GM10266 (cell line): ENCODE measurements around the gene DGKD.
A peak's percentile ranks its signal among the peaks of the same experiment; 100 is the strongest.

Experiments used
- DNase-seq: peaks from one replicate; pipeline ENCODE4 v3.0.0; 2012; ENCODE audit errors: extremely low spot score
- TF ChIP-seq, protein P1 (sequence below): IDR thresholded peaks from 2 replicates; pipeline ENCODE4 v1.5.1; 2012; ENCODE audit warnings: mild to moderate bottlenecking, low read depth; ENCODE audit not compliant: control insufficient read depth, insufficient read depth; ENCODE audit errors: missing control alignments

The DGKD gene

DNA sequence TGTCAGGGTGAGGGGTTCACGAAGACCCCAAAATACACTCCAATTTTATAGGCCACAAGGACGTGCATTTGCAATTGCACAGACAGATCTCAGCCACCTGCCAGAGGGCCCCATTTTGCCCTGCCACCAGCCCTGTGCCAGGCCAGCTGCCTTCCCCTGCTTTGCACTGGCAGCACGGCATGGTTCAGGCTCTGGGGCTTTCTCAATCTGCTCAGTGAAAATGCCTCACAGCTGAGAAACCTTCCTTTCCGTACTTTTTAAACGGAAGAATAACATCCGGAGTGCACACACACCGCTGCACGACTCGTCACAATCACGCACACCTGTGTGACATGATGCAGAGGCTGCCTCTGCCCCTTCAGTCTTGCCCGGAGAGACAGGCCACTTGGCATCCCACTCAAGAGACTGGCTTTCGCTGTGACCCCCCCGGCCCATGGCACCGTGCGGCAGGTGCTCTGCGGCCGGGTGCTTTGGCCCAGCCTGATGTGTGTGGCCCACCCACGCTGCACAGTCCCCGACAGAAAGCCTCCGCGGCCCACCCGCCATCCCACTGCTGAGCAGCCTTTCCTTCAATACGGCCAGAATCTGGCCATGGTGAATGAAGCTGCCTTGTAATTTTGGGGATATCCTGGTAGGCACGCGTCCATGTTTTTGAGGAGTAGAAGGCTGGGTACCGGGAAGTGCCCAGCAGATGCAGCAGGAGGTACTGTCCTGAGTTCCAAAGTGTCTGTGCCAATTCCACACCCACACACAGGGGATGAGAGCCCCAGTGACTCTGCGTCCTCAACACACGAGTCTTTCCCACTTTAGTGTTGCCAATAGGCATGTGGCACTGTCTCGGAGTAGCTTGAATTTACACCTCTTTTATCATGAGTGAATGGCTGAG is 123.5 kb downstream of the DGKD start:
- no peak for DNase-seq
- TF ChIP-seq, protein P1, sequence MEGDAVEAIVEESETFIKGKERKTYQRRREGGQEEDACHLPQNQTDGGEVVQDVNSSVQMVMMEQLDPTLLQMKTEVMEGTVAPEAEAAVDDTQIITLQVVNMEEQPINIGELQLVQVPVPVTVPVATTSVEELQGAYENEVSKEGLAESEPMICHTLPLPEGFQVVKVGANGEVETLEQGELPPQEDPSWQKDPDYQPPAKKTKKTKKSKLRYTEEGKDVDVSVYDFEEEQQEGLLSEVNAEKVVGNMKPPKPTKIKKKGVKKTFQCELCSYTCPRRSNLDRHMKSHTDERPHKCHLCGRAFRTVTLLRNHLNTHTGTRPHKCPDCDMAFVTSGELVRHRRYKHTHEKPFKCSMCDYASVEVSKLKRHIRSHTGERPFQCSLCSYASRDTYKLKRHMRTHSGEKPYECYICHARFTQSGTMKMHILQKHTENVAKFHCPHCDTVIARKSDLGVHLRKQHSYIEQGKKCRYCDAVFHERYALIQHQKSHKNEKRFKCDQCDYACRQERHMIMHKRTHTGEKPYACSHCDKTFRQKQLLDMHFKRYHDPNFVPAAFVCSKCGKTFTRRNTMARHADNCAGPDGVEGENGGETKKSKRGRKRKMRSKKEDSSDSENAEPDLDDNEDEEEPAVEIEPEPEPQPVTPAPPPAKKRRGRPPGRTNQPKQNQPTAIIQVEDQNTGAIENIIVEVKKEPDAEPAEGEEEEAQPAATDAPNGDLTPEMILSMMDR = no peak

DNA sequence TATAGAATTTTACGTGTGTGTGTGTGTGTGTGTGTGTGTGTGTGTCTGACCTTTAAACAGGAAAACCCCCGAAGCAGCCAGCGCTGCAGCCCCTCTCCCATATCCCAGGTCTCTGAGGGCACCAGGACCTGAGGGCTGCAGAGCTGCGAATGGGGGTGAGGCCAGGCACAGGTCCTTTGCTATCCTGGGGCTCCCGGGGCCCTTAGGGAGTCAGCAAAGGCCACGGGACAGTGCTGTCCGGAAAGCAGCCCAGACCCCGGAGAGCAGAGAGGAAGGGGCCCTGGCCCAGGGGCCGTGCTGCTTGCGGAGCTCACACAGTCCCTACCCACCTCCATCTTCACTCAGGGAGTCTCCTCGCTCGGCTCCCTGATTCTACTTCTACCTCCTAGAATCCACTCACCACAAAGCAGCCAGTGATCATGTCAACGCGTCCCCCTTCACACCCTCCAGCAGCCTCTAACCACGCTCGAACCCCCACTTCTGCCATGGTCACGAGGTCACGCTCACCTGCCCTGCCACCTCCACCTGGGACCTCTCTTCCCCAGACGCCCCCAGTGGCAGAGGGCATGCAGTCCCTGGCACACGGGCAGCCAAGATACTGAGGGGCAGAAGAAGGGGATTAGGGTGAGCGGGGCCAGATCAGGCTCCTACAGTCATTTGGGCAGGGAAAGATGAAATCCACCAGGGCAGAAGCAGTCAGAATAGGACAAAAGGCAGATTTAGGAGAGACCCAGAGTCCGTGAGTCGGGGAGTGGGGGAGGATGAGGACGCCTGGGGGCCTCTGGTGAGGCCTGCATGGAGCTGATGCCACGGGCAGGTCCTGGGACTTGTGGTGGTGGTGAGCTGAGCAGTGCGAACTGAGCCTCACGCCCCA is 125.6 kb downstream of the DGKD start:
- TF ChIP-seq, protein P1 = no peak
- DNase-seq = peak; percentile 21

DNA sequence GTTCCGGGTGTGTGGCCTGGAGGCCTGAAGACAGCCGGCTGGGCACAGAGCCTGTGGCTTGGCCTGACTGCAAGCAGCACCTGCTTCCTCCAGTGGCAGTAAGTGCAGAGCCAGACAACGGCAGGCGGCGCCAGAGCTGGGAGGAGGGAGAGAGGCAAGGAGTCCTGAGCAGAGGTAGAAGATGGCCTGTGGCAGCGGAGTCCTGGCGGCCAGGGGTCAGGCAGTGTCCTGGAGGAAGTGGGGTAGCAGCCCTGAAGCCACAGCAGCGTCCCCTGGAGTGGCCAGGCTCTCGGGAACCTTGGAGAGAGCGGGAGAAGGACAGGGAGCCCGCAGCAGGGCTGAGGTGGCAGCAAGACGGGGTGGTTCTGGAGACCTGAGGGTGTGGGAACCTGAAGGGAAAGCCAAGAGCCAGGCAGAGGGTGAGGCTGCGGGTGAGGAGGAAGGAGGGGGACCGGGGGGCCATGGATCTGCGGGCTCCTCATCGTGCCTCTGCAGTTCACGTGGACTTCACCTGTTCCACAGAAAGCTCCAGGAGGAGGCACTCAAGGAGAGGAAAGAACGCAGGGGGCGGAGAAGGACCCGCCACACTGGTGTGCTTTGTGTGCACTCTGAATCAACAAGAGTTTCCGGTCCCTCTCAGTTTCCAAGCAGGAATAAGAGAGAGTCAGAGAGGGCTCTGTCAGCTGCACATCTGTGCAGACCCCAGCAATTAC is 126.4 kb downstream of the DGKD start:
- TF ChIP-seq, protein P1 = no peak
- peak; percentile 12 for DNase-seq

DNA sequence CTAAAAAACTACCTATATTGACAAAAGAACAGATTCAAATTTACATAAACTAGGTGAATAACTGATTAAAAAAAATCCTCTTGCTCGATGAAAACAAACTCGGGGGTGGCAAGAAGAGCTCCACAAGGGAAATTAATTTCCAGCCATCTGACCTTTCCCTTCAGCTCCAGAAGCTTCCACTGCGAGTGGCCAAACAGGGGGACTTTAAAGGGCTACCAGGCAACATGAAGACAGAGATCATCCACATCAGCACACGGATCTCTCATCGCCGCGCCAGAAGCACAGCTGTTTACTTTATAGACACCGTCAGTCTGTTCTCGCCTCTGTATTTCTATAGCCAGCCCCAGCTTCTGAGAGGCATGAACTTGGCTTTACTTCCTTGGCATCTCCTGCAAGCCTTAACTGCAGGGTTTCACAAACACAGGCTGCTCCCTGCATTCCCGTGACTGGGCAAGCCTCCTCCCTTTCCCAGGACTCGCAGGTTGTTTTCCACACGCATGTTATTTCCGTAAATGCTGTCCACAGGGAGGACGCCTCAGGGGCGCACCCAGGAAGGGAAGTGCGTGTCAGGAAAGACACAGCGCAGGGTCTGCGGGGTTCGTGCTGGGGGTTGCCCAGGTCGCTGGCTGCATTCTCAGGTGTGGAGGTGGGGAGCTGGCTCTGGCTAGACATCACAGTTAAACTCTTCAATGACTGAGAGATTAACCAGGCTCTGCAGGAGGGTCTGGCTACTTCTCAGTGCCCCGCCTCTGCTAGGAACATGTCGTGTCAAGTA is 127.3 kb downstream of the DGKD start:
- no peak for DNase-seq
- TF ChIP-seq, protein P1 = no peak

DNA sequence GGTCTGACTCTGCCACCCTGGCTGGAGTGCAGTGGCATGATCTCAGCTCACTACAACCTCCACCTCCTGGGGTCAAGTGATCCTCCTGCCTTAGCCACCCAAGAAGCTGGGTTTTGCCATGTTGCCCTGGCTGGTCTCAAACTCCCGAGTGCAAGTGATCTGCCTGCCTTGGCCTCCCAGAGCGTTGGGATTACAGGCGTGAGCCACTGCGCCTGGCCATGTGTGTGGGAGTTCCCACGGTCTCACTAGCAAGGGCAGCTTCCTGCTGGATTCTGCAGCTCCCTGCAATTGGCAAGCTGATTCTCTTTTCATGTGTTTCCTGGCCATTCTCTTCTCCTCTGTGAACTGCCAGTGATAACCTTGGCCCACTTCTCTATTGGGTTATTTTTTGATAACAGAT is 128.3 kb downstream of the DGKD start:
- TF ChIP-seq, protein P1 = no peak
- no peak for DNase-seq

DNA sequence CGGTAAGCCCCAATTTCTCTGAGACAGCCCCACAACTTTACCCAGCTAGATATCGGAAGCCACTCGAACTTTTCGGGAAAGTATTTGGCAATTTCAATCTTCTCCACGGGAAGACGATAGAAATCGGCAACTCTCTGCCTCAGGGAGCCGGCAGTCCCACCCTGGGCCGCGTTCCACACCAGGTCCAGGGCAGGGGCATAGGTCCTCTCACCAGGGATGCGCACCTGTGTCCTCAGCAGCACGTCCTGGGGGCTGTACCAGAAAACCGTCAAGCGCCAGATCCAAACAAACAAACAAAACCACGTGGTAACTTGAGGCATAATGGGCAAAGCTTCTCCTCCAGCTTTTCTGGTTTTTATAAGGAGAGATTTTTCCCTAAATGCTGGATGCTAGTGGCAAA is 131.4 kb downstream of the DGKD start:
- DNase-seq = no peak
- TF ChIP-seq, protein P1 = no peak
